Eye (tissue), 1 donor: Measurements from ENCODE around the gene RASAL3.
"Not testable (repeated sequence)": the region's sequence is repeated elsewhere in the genome, so short reads cannot be mapped to it uniquely, and the experiment has no call there.

Source experiments
- DNase-seq: peaks from one replicate; pipeline ENCODE4 v3.0.0-alpha.2; 2015

Gene RASAL3

GRCh38 chr19:15464394-15465385 is at the start of gene RASAL3:
RASAL3 (minus strand) TSS chr19:15464544; CDS start chr19:15464358, 186 bp downstream.
- no peak for DNase-seq

- DNase-seq = no peak
Measured at GRCh38 chr19:15511671-15512424, 47.5 kb upstream of the RASAL3 start.

- no peak for DNase-seq
Measured at GRCh38 chr19:15508035-15508710, 43.8 kb upstream of the RASAL3 start, which contains the start of gene CYP4F22. CYP4F22 (plus strand) TSS chr19:15508525; CDS start chr19:15525337, 16,812 bp downstream.

- no peak for DNase-seq
Measured at GRCh38 chr19:15507068-15508034, 43.0 kb upstream of the RASAL3 start.

GRCh38 chr19:15506074-15506571 is 41.8 kb upstream of the RASAL3 start:
- no peak for DNase-seq

GRCh38 chr19:15502264-15502663 is 37.9 kb upstream of the RASAL3 start:
- no peak for DNase-seq

- no peak for DNase-seq
Measured at GRCh38 chr19:15501596-15501995, 37.3 kb upstream of the RASAL3 start.

GRCh38 chr19:15498910-15499309 is 34.6 kb upstream of the RASAL3 start:
- DNase-seq = no peak

- no peak for DNase-seq
Measured at GRCh38 chr19:15498156-15498858, 34.0 kb upstream of the RASAL3 start.

- no peak for DNase-seq
Measured at GRCh38 chr19:15495151-15495550, 30.8 kb upstream of the RASAL3 start.

GRCh38 chr19:15488489-15489226 is 24.3 kb upstream of the RASAL3 start:
- DNase-seq = no peak

GRCh38 chr19:15487038-15487437 is 22.7 kb upstream of the RASAL3 start:
- no peak for DNase-seq

- DNase-seq = not testable (repeated sequence)
Measured at GRCh38 chr19:15485768-15486167, 21.4 kb upstream of the RASAL3 start.

GRCh38 chr19:15480996-15481395 is 16.7 kb upstream of the RASAL3 start:
- not testable (repeated sequence) for DNase-seq

GRCh38 chr19:15479391-15480345 is 15.3 kb upstream of the RASAL3 start, which contains the start of gene PGLYRP2:
PGLYRP2 (minus strand) TSS chr19:15479501; CDS start chr19:15479371, 130 bp downstream.
- DNase-seq = peak; percentile 14

GRCh38 chr19:15476325-15476724 is 12.0 kb upstream of the RASAL3 start:
- no peak for DNase-seq

- no peak for DNase-seq
Measured at GRCh38 chr19:15475611-15476010, 11.3 kb upstream of the RASAL3 start.

GRCh38 chr19:15475169-15475568 is 10.8 kb upstream of the RASAL3 start:
- DNase-seq = no peak

GRCh38 chr19:15473821-15474220 is 9.5 kb upstream of the RASAL3 start:
- not testable (repeated sequence) for DNase-seq
